Measurements from ENCODE around the gene MFN2. TPM values are rescaled to one million over a fixed set of nuclear protein-coding genes. Genes with fewer than 3 reads are reported as not detected.

The MFN2 gene
- total RNA-seq, 1 experiment from 2014 or later, result 73.9 TPM

DNA sequence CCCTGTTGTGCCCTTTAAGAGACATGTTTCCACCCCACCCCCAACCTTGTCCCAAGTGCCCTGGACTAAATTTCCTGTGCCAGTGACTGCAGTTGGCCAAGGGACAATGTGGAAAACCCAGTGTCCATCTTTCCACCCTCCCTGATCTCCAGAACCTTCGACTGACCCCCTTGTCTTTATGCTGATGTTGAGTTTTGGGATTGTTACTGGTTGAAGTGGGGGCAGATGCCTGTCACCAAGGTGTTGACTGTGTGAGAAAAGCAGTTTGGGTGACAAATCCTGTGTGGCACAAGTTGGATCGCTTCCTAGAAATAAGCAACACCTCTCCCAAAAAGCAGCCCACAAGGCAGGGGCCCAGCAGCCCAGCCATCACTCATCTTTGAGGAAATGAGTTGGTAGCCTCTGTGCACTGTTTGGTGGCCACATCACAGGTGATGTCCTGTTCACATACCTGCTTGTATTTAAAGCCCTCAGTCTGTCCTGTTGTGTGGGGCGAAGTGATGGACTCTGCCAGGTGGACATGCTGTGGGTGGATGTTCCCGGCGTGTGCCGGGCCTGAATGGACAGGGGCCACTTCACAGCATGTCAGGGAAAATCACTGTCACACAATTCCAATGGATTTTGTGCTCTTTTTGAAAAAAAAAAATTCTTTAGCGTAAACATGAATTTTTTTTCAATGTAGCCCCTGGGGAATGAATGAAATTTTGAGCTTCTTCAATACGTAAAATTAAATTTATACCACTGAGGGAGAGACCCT is 32.5 kb downstream of the MFN2 start:
- no peak overlapping the region for H3K4me3 Mint-ChIP-seq (ENCODE audit: unreplicated experiment)
- no peaks in the 10 kb centered on the region for H3K27me3 ChIP-seq (replicated peaks; ENCODE audit: control insufficient read depth, insufficient read depth, low read length)
- H3K36me3 Mint-ChIP-seq (ENCODE audit: insufficient read depth, unreplicated experiment), result peaks cover 42% of the 10 kb centered on the region
- H3K4me1 Mint-ChIP-seq (ENCODE audit: low read depth, unreplicated experiment), result peaks cover 8% of the 10 kb centered on the region
- no peaks in the 10 kb centered on the region for H3K27me3 Mint-ChIP-seq (ENCODE audit: insufficient read depth, unreplicated experiment)
- H3K4me1 ChIP-seq, result no peaks in the 10 kb centered on the region
- TSS peak; percentile 61 for BruUV-seq (replicated peaks)
- TF ChIP-seq, protein P1, sequence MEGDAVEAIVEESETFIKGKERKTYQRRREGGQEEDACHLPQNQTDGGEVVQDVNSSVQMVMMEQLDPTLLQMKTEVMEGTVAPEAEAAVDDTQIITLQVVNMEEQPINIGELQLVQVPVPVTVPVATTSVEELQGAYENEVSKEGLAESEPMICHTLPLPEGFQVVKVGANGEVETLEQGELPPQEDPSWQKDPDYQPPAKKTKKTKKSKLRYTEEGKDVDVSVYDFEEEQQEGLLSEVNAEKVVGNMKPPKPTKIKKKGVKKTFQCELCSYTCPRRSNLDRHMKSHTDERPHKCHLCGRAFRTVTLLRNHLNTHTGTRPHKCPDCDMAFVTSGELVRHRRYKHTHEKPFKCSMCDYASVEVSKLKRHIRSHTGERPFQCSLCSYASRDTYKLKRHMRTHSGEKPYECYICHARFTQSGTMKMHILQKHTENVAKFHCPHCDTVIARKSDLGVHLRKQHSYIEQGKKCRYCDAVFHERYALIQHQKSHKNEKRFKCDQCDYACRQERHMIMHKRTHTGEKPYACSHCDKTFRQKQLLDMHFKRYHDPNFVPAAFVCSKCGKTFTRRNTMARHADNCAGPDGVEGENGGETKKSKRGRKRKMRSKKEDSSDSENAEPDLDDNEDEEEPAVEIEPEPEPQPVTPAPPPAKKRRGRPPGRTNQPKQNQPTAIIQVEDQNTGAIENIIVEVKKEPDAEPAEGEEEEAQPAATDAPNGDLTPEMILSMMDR (IDR thresholded peaks at IDR 0.05; ENCODE audit: insufficient read depth in 1 of 2, low read depth in 1 of 2, low read length in 1 of 2, severe bottlenecking in 1 of 2, unreplicated experiment in 1 of 2), result no peak
- intact Hi-C loops (cut with micrococcal nuclease; ENCODE audit: unreplicated experiment), result no loop called here
- ChIA-PET POLR2A (no interaction called here), CTCF (interaction anchor here (0.5 kb wide), 1 partner anchor 1000 kb away, joined by 3 read pairs; the partner anchor contains the start of gene TARDBP)
- no peaks in the 10 kb centered on the region for H3K9me3 ChIP-seq
- no peak for DNase-seq
- no peak overlapping the region for H3K4me3 ChIP-seq (ENCODE audit: low read depth, low read length)
- H3K9me3 Mint-ChIP-seq (ENCODE audit: unreplicated experiment), result no peaks in the 10 kb centered on the region
- peaks cover 3% of the 10 kb centered on the region for H3K36me3 ChIP-seq (ENCODE audit: control insufficient read depth, insufficient read depth, low read length)
- H3K27ac Mint-ChIP-seq (ENCODE audit: unreplicated experiment), result no peak overlapping the region

DNA sequence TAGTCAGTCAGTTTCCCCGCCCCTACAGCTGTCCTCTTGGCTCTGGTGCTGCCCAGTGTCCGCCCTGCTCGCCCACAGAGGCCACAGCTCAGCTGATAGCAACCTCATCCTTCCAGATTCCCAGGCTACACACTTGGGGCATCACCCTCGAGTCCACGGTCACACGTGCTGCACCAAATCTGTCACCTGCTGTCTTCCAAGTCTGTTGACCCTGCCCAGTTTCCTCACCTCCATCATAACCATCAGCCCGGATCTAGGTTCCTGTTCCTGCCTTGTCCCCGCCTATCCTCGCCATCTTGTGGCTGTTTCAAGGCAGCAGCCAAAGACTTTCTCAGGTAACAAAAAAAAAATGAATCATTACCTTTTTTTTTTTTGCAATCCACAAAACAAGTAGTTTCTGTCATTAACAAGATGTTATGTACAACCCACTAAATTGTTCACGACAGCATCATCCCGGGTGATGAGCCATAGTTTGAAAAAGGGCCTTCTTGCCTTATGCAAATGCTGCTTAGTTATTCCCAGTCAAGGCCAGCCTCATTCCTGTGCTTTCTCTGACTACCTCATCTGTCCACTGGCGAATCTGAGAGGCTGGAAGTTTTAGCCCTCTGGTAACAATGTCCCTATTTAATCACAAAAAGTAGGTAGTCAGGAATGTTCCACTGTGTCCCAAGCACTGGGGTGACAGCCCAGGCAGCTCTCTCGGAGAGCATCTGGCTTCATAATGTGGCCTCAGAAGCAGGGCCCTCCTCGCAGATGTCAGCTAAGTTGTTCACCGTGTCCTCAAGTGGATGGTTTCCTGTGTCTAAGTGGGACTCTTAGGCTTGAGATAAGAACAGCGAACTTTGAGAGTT is 34.1 kb downstream of the MFN2 start:
- TF ChIP-seq, protein P1 (IDR thresholded peaks at IDR 0.05; ENCODE audit: insufficient read depth in 1 of 2, low read depth in 1 of 2, low read length in 1 of 2, severe bottlenecking in 1 of 2, unreplicated experiment in 1 of 2), result peak in 1 of 2 experiments; percentile 35
- no TSS peak for BruUV-seq (replicated peaks)
- Mint-ChIP-seq H3K36me3 (ENCODE audit: insufficient read depth, unreplicated experiment) (peaks cover 42% of the 10 kb centered on the region), H3K9me3 (ENCODE audit: unreplicated experiment) (no peaks in the 10 kb centered on the region), H3K4me3 (ENCODE audit: unreplicated experiment) (no peak overlapping the region), H3K4me1 (ENCODE audit: low read depth, unreplicated experiment) (peaks cover 6% of the 10 kb centered on the region), H3K27ac (ENCODE audit: unreplicated experiment) (peak overlapping the region; percentile 70), H3K27me3 (ENCODE audit: insufficient read depth, unreplicated experiment) (no peaks in the 10 kb centered on the region)
- no peaks in the 10 kb centered on the region for H3K27me3 ChIP-seq (replicated peaks; ENCODE audit: control insufficient read depth, insufficient read depth, low read length)
- ChIA-PET POLR2A (no interaction called here), CTCF (no interaction called here)
- no peaks in the 10 kb centered on the region for H3K4me1 ChIP-seq
- DNase-seq, result no peak
- no peak overlapping the region for H3K4me3 ChIP-seq (ENCODE audit: low read depth, low read length)
- intact Hi-C loops (cut with micrococcal nuclease; ENCODE audit: unreplicated experiment), result no loop called here
- H3K9me3 ChIP-seq, result no peaks in the 10 kb centered on the region
- H3K36me3 ChIP-seq (ENCODE audit: control insufficient read depth, insufficient read depth, low read length), result peaks cover 3% of the 10 kb centered on the region

DNA sequence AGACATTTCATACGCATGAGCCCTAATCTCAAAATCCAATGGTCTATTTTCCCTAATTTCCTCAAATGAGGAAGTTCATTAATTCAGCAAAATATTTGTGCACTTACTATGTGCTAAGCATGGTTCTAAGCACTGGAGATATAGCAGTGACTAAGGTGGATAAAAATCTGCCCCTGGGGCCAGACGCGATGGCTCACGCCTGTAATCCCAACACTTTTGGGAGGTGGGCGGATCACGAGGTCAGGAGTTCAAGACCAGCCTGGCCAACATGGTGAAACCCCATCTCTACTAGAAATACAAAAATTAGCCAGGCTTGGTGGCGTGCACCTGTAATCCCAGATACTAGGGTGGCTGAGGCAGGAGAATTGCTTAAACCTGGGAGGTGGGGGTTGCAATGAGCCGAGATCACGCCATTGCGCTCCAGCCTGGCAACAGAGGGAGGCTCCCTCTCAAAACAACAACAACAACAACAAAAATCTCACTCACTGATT is 34.8 kb downstream of the MFN2 start:
- no TSS peak for BruUV-seq (replicated peaks)

More for the DNA sequence above, 34.8 kb downstream of the MFN2 start:
- TF ChIP-seq, protein P1 (IDR thresholded peaks at IDR 0.05; ENCODE audit: insufficient read depth in 1 of 2, low read depth in 1 of 2, low read length in 1 of 2, severe bottlenecking in 1 of 2, unreplicated experiment in 1 of 2), result no peak
- Histone ChIP-seq H3K27me3 (replicated peaks; ENCODE audit: control insufficient read depth, insufficient read depth, low read length) (no peaks in the 10 kb centered on the region), H3K36me3 (ENCODE audit: control insufficient read depth, insufficient read depth, low read length) (peaks cover 3% of the 10 kb centered on the region), H3K9me3 (no peaks in the 10 kb centered on the region), H3K4me1 (no peaks in the 10 kb centered on the region), H3K4me3 (ENCODE audit: low read depth, low read length) (no peak overlapping the region)
- ChIA-PET CTCF (no interaction called here), POLR2A (no interaction called here)
- H3K27ac Mint-ChIP-seq (ENCODE audit: unreplicated experiment), result no peak overlapping the region
- H3K9me3 Mint-ChIP-seq (ENCODE audit: unreplicated experiment), result no peaks in the 10 kb centered on the region
- H3K27me3 Mint-ChIP-seq (ENCODE audit: insufficient read depth, unreplicated experiment), result no peaks in the 10 kb centered on the region
- intact Hi-C loops (cut with micrococcal nuclease; ENCODE audit: unreplicated experiment), result no loop called here
- H3K4me1 Mint-ChIP-seq (ENCODE audit: low read depth, unreplicated experiment), result peaks cover 6% of the 10 kb centered on the region
- H3K36me3 Mint-ChIP-seq (ENCODE audit: insufficient read depth, unreplicated experiment), result peaks cover 39% of the 10 kb centered on the region
- H3K4me3 Mint-ChIP-seq (ENCODE audit: unreplicated experiment), result no peak overlapping the region
- DNase-seq, result no peak

All from Caco-2 (cell line).